ENCODE measurements around the gene NT5DC2. TPM values are rescaled to one million over a fixed set of nuclear protein-coding genes. Genes with fewer than 3 reads are reported as not detected.

Gene NT5DC2
- total RNA-seq, 1 donor from 2014 or later, result 192 TPM

- H3K36me3 ChIP-seq (ENCODE audit: control insufficient read depth, insufficient read depth, low read length), result no peaks in the 10 kb centered on the region
- no peaks in the 10 kb centered on the region for H3K27me3 ChIP-seq (ENCODE audit: control insufficient read depth, insufficient read depth, low read length)
- no peak for TF ChIP-seq CTCF (IDR thresholded peaks at IDR 0.05; ENCODE audit: insufficient read depth, low read length, poor library complexity, severe bottlenecking)
- no peak overlapping the region for H3K4me3 ChIP-seq (ENCODE audit: low read depth, low read length)
- no peak for DNase-seq (ENCODE audit: low read depth)
Observed at GRCh38 chr3:52554026-52554755, 20.5 kb upstream of the NT5DC2 start.

GRCh38 chr3:52552089-52552488 is 18.4 kb upstream of the NT5DC2 start:
- no peak for DNase-seq (ENCODE audit: low read depth)
- no peak for TF ChIP-seq CTCF (IDR thresholded peaks at IDR 0.05; ENCODE audit: insufficient read depth, low read length, poor library complexity, severe bottlenecking)
- no peaks in the 10 kb centered on the region for H3K27me3 ChIP-seq (ENCODE audit: control insufficient read depth, insufficient read depth, low read length)
- H3K4me3 ChIP-seq (ENCODE audit: low read depth, low read length), result no peak overlapping the region
- no peaks in the 10 kb centered on the region for H3K36me3 ChIP-seq (ENCODE audit: control insufficient read depth, insufficient read depth, low read length)

- H3K4me3 ChIP-seq (ENCODE audit: low read depth, low read length), result no peak overlapping the region
- DNase-seq (ENCODE audit: low read depth), result no peak
- no peaks in the 10 kb centered on the region for H3K27me3 ChIP-seq (ENCODE audit: control insufficient read depth, insufficient read depth, low read length)
- TF ChIP-seq CTCF (IDR thresholded peaks at IDR 0.05; ENCODE audit: insufficient read depth, low read length, poor library complexity, severe bottlenecking), result no peak
- no peaks in the 10 kb centered on the region for H3K36me3 ChIP-seq (ENCODE audit: control insufficient read depth, insufficient read depth, low read length)
Observed at GRCh38 chr3:52551118-52551517, 17.5 kb upstream of the NT5DC2 start.

- H3K27me3 ChIP-seq (ENCODE audit: control insufficient read depth, insufficient read depth, low read length), result no peaks in the 10 kb centered on the region
- DNase-seq (ENCODE audit: low read depth), result no peak
Observed at GRCh38 chr3:52547143-52547542, 13.5 kb upstream of the NT5DC2 start.

GRCh38 chr3:52546111-52546901 is 12.6 kb upstream of the NT5DC2 start:
- H3K27me3 ChIP-seq (ENCODE audit: control insufficient read depth, insufficient read depth, low read length), result no peaks in the 10 kb centered on the region
- no peak for DNase-seq (ENCODE audit: low read depth)
- no peaks in the 10 kb centered on the region for H3K36me3 ChIP-seq (ENCODE audit: control insufficient read depth, insufficient read depth, low read length)
- no peak overlapping the region for H3K4me3 ChIP-seq (ENCODE audit: low read depth, low read length)
- no peak for TF ChIP-seq CTCF (IDR thresholded peaks at IDR 0.05; ENCODE audit: insufficient read depth, low read length, poor library complexity, severe bottlenecking)

More at GRCh38 chr3:52547143-52547542, 13.5 kb upstream of the NT5DC2 start:
- no peaks in the 10 kb centered on the region for H3K36me3 ChIP-seq (ENCODE audit: control insufficient read depth, insufficient read depth, low read length)
- no peak overlapping the region for H3K4me3 ChIP-seq (ENCODE audit: low read depth, low read length)
- no peak for TF ChIP-seq CTCF (IDR thresholded peaks at IDR 0.05; ENCODE audit: insufficient read depth, low read length, poor library complexity, severe bottlenecking)
